Caco-2 (cell line): ENCODE data around the gene NHLH1. TPM values are rescaled to one million over a fixed set of nuclear protein-coding genes. Genes with fewer than 3 reads are reported as not detected.

Experiments
- BruUV-seq: library from RNA; stranded (reverse); fragments of 400-500 nt; replicated peaks from 2 replicates; lab custom pipeline; 2021; lab: Mats Ljungman, UMichigan
- CTCF ChIA-PET: fragments of 300-600 bp; sonication (Branson Sonifier 250); formaldehyde crosslinking; loops from one replicate; lab custom pipeline; 2022; ENCODE audit warnings: antibody characterized with exemption; lab: Charles Lee
- POLR2A ChIA-PET: fragments of 300-600 bp; sonication (Branson Sonifier 250); formaldehyde crosslinking; loops from one replicate; lab custom pipeline; 2022; ENCODE audit warnings: antibody characterized with exemption; lab: Charles Lee
- DNase-seq, 2 experiments: peaks; one replicate each; pipeline versions ENCODE4 v3.0.0 to v3.0.0-alpha.2; 2020 to 2022
- H3K27me3 ChIP-seq: replicated peaks from 2 replicates; pipeline ENCODE4 v1.6.0; 2011; ENCODE audit warnings: low read length; ENCODE audit not compliant: control insufficient read depth, insufficient read depth
- H3K36me3 ChIP-seq: 2 replicates; pipeline ENCODE4 v1.5.1; 2011; ENCODE audit warnings: low read length; ENCODE audit not compliant: control insufficient read depth, insufficient read depth
- H3K4me1 ChIP-seq: fragments of 250-450 bp; sonication (Bioruptor Pico); 2 replicates; pipeline ENCODE4 v1.5.1; 2020; ENCODE audit warnings: mild to moderate bottlenecking
- H3K4me3 ChIP-seq: 2 replicates; pipeline ENCODE4 v1.5.1; 2011; ENCODE audit warnings: low read depth, mild to moderate bottlenecking, control low read depth, low read length
- H3K9me3 ChIP-seq: fragments of 250-450 bp; sonication (Bioruptor Pico); 2 replicates; pipeline ENCODE4 v1.5.1; 2020; ENCODE audit warnings: mild to moderate bottlenecking, moderate library complexity
- H3K27ac Mint-ChIP-seq: one replicate; pipeline ENCODE4 v1.8.0; 2022; ENCODE audit warnings: mixed read lengths; ENCODE audit not compliant: unreplicated experiment
- H3K27me3 Mint-ChIP-seq: one replicate; pipeline ENCODE4 v1.8.0; 2022; ENCODE audit warnings: mixed read lengths; ENCODE audit not compliant: insufficient read depth, unreplicated experiment
- H3K36me3 Mint-ChIP-seq: one replicate; pipeline ENCODE4 v1.8.0; 2022; ENCODE audit warnings: mild to moderate bottlenecking, mixed read lengths; ENCODE audit not compliant: insufficient read depth, unreplicated experiment
- H3K4me1 Mint-ChIP-seq: one replicate; pipeline ENCODE4 v1.8.0; 2022; ENCODE audit warnings: low read depth, mixed read lengths; ENCODE audit not compliant: unreplicated experiment
- H3K4me3 Mint-ChIP-seq: one replicate; pipeline ENCODE4 v1.8.0; 2022; ENCODE audit warnings: mild to moderate bottlenecking, moderate library complexity, mixed read lengths; ENCODE audit not compliant: unreplicated experiment
- H3K9me3 Mint-ChIP-seq: one replicate; pipeline ENCODE4 v1.8.0; 2022; ENCODE audit warnings: mixed read lengths; ENCODE audit not compliant: unreplicated experiment
- CTCF ChIP-seq, 2 experiments: fragments of 200-600 bp in 1 of 2; IDR thresholded peaks; 1 replicate in 1 of 2; 2 replicates in 1 of 2; pipeline versions ENCODE4 v1.5.1 to v1.8.0; 2011 to 2022; ENCODE audit warnings: antibody characterized with exemption in 1 of 2, control low read depth in 1 of 2, inconsistent platforms in 1 of 2, low read depth in 1 of 2, low read length in 1 of 2, mild to moderate bottlenecking in 1 of 2, moderate library complexity in 1 of 2; ENCODE audit not compliant: insufficient read depth in 1 of 2, severe bottlenecking in 1 of 2, unreplicated experiment in 1 of 2
- intact Hi-C: fragments of 100-400 bp; cut with micrococcal nuclease; formaldehyde crosslinking; loops from one replicate; pipeline ENCODE4 v1.10.0; 2022; ENCODE audit not compliant: unreplicated experiment
- total RNA-seq: library from RNA; stranded (reverse); gene quantifications from 2 replicates; pipeline ENCODE4 v1.2.3, GENCODE V29; 2022

The NHLH1 gene
- total RNA-seq, 1 experiment from 2014 or later: 0.36 TPM

- Histone ChIP-seq H3K27me3 (no peaks in the 10 kb centered on the region), H3K4me3 (no peak overlapping the region), H3K4me1 (no peaks in the 10 kb centered on the region), H3K36me3 (no peaks in the 10 kb centered on the region), H3K9me3 (no peaks in the 10 kb centered on the region)
- ChIA-PET CTCF (no interaction called here), POLR2A (no interaction called here)
- intact Hi-C loops: no loop called here
- DNase-seq: no peak
- no peak overlapping the region for H3K27ac Mint-ChIP-seq
- H3K4me3 Mint-ChIP-seq: no peak overlapping the region
- no peaks in the 10 kb centered on the region for H3K9me3 Mint-ChIP-seq
- H3K4me1 Mint-ChIP-seq: no peaks in the 10 kb centered on the region
- H3K36me3 Mint-ChIP-seq: no peaks in the 10 kb centered on the region
- no TSS peak for BruUV-seq
- H3K27me3 Mint-ChIP-seq: peaks cover 6% of the 10 kb centered on the region
- no peak for TF ChIP-seq CTCF (IDR thresholded peaks at IDR 0.05; ENCODE audit: insufficient read depth in 1 of 2, low read depth in 1 of 2, low read length in 1 of 2, severe bottlenecking in 1 of 2, unreplicated experiment in 1 of 2)
Measured at GRCh38 chr1:160394673-160395072, 27.8 kb downstream of the NHLH1 start.

- CTCF ChIA-PET: no interaction called here
- intact Hi-C loops: no loop called here
- no peaks in the 10 kb centered on the region for H3K27me3 ChIP-seq
- TF ChIP-seq CTCF (IDR thresholded peaks at IDR 0.05; ENCODE audit: insufficient read depth in 1 of 2, low read depth in 1 of 2, low read length in 1 of 2, severe bottlenecking in 1 of 2, unreplicated experiment in 1 of 2): no peak
- no peaks in the 10 kb centered on the region for H3K4me1 Mint-ChIP-seq
- POLR2A ChIA-PET: no interaction called here
- peaks cover 6% of the 10 kb centered on the region for H3K27me3 Mint-ChIP-seq
- H3K36me3 Mint-ChIP-seq: no peaks in the 10 kb centered on the region
- no peaks in the 10 kb centered on the region for H3K9me3 Mint-ChIP-seq
- no peaks in the 10 kb centered on the region for H3K36me3 ChIP-seq
- no peaks in the 10 kb centered on the region for H3K9me3 ChIP-seq
- no TSS peak for BruUV-seq
- DNase-seq: no peak
- H3K4me1 ChIP-seq: peaks cover 5% of the 10 kb centered on the region; the same call in 1 of the 2 replicates
- H3K4me3 Mint-ChIP-seq: no peak overlapping the region
- no peak overlapping the region for H3K27ac Mint-ChIP-seq
- H3K4me3 ChIP-seq: no peak overlapping the region
Measured at GRCh38 chr1:160397651-160398050, 30.8 kb downstream of the NHLH1 start.

GRCh38 chr1:160398823-160399222 is 32.0 kb downstream of the NHLH1 start:
- DNase-seq: no peak
- BruUV-seq: no TSS peak
- Histone ChIP-seq H3K27me3 (no peaks in the 10 kb centered on the region), H3K4me3 (no peak overlapping the region), H3K36me3 (no peaks in the 10 kb centered on the region), H3K9me3 (no peaks in the 10 kb centered on the region), H3K4me1 (peaks cover 5% of the 10 kb centered on the region; the same call in 1 of the 2 replicates)
- H3K9me3 Mint-ChIP-seq: no peaks in the 10 kb centered on the region
- H3K4me3 Mint-ChIP-seq: peak overlapping the region; percentile 45
- CTCF ChIA-PET: no interaction called here
- POLR2A ChIA-PET: no interaction called here
- H3K27ac Mint-ChIP-seq: no peak overlapping the region
- no peak for TF ChIP-seq CTCF (IDR thresholded peaks at IDR 0.05; ENCODE audit: insufficient read depth in 1 of 2, low read depth in 1 of 2, low read length in 1 of 2, severe bottlenecking in 1 of 2, unreplicated experiment in 1 of 2)
- H3K36me3 Mint-ChIP-seq: no peaks in the 10 kb centered on the region
- intact Hi-C loops: no loop called here
- H3K27me3 Mint-ChIP-seq: peaks cover 6% of the 10 kb centered on the region
- no peaks in the 10 kb centered on the region for H3K4me1 Mint-ChIP-seq
